GM12874 (cell line): ENCODE data around the gene ZNF564.

Source experiments
- TF ChIP-seq, protein P1 (sequence below): IDR thresholded peaks from 2 replicates; pipeline ENCODE4 v1.5.1; 2011; ENCODE audit warnings: low read depth, mild to moderate bottlenecking, control low read depth, low read length, moderate library complexity; ENCODE audit not compliant: insufficient read depth

Gene ZNF564

DNA sequence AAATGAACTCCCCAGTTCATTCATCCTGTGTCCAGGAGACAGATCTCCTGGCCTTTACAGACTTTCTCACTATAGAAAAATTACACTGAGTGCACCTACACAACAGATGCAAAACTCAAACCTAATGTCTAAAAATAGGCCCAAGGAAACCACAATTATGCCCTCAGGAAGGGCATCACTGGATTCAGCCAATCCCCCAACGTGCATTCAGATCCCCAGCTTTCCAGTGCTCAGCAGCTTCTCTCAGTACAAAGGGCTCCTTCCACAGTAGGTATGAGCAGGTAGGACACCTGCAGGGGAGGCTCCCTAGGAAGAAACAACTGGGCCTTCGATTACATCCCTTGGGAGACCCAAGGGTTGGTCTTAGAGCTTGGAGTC is 68.8 kb downstream of the ZNF564 start:
- TF ChIP-seq, protein P1, sequence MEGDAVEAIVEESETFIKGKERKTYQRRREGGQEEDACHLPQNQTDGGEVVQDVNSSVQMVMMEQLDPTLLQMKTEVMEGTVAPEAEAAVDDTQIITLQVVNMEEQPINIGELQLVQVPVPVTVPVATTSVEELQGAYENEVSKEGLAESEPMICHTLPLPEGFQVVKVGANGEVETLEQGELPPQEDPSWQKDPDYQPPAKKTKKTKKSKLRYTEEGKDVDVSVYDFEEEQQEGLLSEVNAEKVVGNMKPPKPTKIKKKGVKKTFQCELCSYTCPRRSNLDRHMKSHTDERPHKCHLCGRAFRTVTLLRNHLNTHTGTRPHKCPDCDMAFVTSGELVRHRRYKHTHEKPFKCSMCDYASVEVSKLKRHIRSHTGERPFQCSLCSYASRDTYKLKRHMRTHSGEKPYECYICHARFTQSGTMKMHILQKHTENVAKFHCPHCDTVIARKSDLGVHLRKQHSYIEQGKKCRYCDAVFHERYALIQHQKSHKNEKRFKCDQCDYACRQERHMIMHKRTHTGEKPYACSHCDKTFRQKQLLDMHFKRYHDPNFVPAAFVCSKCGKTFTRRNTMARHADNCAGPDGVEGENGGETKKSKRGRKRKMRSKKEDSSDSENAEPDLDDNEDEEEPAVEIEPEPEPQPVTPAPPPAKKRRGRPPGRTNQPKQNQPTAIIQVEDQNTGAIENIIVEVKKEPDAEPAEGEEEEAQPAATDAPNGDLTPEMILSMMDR: no peak

DNA sequence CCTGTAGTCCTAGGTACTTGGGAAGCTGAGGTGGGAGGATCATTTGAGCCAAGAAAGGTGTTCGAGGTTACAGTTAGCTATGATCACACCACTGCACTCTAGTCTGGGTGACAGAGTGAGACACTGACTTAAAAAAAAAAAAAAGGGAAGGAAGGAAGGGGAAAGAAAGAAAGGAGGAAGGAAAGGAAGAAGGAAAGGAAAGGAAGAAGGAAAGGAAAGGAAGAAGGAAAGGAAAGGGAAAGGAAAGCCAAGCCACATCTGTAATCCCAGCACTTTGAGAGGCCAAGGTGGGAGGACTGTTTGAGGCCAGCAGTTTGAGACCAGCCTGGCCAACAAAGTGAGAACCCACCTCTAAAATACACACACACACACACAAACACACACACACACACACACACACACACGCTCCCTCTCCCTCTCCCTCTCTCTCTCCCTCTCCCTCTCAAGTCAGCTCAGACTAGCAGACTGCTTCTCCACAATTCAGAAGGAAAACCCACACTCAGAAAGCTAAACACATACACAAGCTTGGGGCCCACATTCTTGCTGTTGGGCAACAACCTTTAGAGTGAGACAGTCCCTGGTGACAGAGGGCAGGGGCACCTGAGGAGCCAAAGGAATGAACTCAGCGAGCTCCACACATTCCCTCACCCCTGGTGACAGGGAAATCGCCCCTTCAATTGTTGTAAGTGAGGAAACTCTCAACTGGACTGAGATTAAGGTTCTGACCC is 69.3 kb downstream of the ZNF564 start:
- TF ChIP-seq, protein P1: no peak

DNA sequence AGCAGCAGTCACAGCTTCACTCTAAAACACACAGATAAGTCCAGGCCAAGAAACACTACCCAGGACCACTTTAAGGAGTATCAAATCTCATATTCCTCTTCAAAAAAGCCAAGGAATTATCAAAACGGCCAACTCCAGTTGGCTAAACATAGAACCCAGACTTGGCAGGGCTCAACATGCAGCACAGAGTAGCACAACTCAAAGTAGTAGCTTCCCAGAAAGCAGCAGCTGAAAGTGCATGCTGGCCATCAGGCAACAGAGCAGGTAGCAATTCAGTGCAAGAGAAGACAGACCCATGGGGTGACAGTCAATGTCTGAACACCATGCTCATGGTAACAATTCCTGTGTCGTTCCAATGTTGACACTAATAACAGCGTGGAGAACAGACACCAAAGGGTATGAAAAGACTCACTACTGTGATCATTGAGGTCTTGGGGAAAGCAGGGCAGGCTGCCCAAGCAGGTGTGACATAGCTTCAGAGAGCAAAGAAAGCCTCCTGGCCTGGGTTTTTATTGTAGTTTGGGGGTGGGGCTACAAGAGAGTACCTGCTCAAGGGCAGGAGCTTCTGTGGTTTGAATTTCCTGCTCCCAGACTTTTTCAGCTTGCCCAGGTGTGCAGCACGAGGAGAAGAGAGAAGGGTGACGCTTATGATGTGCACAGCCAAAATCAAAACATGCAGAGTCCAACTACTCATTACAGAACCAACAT is 72.9 kb downstream of the ZNF564 start:
- TF ChIP-seq, protein P1: no peak
